K562 (cell line): ENCODE results near the gene DARS2. TPM values are rescaled to one million over a fixed set of nuclear protein-coding genes. Genes with fewer than 3 reads are reported as not detected.
A peak's percentile ranks its signal among the peaks of the same experiment; 100 is the strongest.

Source experiments
- ATAC-seq: fragments of 200-7000 bp; cut with Tn5 transposase; 3 replicates; pipeline ENCODE4 v1.9.1; 2020; ENCODE audit warnings: moderate library complexity
- BruUV-seq: library from RNA; stranded (reverse); fragments of 400-500 nt; replicated peaks from 2 replicates; lab custom pipeline; 2021; lab: Mats Ljungman, UMichigan
- CTCF ChIA-PET: fragments of 300-600 bp; formaldehyde crosslinking; extraction: SDS; loops from one replicate; lab custom pipeline; 2021; ENCODE audit warnings: low intra/inter-chr PET ratio; lab: Yijun Ruan, JAX
- POLR2A ChIA-PET: fragments of 300-600, 350-650 bp; sonication (Branson Sonifier 250); formaldehyde crosslinking; extraction: SDS; loops from one replicate; lab custom pipeline; 2021; ENCODE audit warnings: antibody characterized with exemption, inconsistent platforms; lab: Yijun Ruan, JAX
- DNase-seq, 4 experiments: peaks; one replicate each; pipeline versions ENCODE4 v3.0.0 to v3.0.0-alpha.2; 2011 to 2018; ENCODE audit warnings: low spot score in 3 of 4, mixed read lengths in 3 of 4; ENCODE audit errors: extremely low read depth in 1 of 4
- FAIRE-seq: peaks from 2 replicates; lab custom pipeline; 2011; peaks lifted over from hg19 to GRCh38; lab: Jason Lieb, UNC
- H2AFZ ChIP-seq: 2 replicates; pipeline ENCODE4 v1.6.0; 2011; ENCODE audit warnings: low read depth, low read length, control low read depth, inconsistent platforms
- H3K27ac ChIP-seq: fragments of 200-600 bp; 3 replicates; pipeline ENCODE4 v1.8.0; 2011; ENCODE audit warnings: low read depth, mild to moderate bottlenecking, control low read depth, inconsistent platforms, low read length, moderate library complexity, mixed read lengths; ENCODE audit errors: extremely low read depth
- H3K27me3 ChIP-seq, 2 experiments: fragments of 300-600 bp in 1 of 2; 2 replicates in 1 of 2; 3 replicates in 1 of 2; pipeline versions ENCODE4 v1.6.0 to v1.8.0; 2011; ENCODE audit warnings: inconsistent platforms in 2 of 2, low read length in 2 of 2, mild to moderate bottlenecking in 1 of 2, mixed read lengths in 1 of 2, moderate library complexity in 1 of 2; ENCODE audit not compliant: control insufficient read depth in 2 of 2, insufficient read depth in 2 of 2
- H3K36me3 ChIP-seq: fragments of 300-600 bp; 3 replicates; pipeline ENCODE4 v1.8.0; 2011; ENCODE audit warnings: mild to moderate bottlenecking, low read length, inconsistent platforms; ENCODE audit not compliant: control insufficient read depth, insufficient read depth
- H3K4me1 ChIP-seq, 2 experiments: fragments of 200-600 bp in 1 of 2; replicated peaks in 1 of 2; 2 replicates in 1 of 2; 3 replicates in 1 of 2; pipeline versions ENCODE4 v1.5.1 to v1.8.0; 2011; ENCODE audit warnings: inconsistent platforms in 2 of 2, low read length in 2 of 2, mild to moderate bottlenecking in 1 of 2, mixed read lengths in 1 of 2, moderate library complexity in 1 of 2; ENCODE audit not compliant: control insufficient read depth in 2 of 2, insufficient read depth in 2 of 2
- H3K4me2 ChIP-seq: 2 replicates; pipeline ENCODE4 v1.6.1; 2011; ENCODE audit warnings: low read length, control low read depth, inconsistent platforms, mixed read lengths; ENCODE audit not compliant: insufficient read depth
- H3K4me3 ChIP-seq: fragments of 200-600 bp; sonication (generic), shearing (Covaris generic); 2 replicates; pipeline ENCODE4 v1.5.1; 2016; ENCODE audit warnings: control low read depth, inconsistent platforms
- H3K79me2 ChIP-seq: fragments of 200-600 bp; 3 replicates; pipeline ENCODE4 v1.8.0; 2011; ENCODE audit warnings: low read length, inconsistent platforms; ENCODE audit not compliant: control insufficient read depth, insufficient read depth
- H3K9ac ChIP-seq, 2 experiments: 2 replicates each; pipeline versions ENCODE4 v1.6.0 to v1.6.1; 2011; ENCODE audit warnings: low read depth in 2 of 2, low read length in 2 of 2, control low read depth in 1 of 2, inconsistent platforms in 1 of 2, mild to moderate bottlenecking in 1 of 2, mixed read lengths in 1 of 2; ENCODE audit not compliant: insufficient read depth in 1 of 2
- H3K9me1 ChIP-seq: one replicate; pipeline ENCODE4 v1.6.0; 2011; ENCODE audit warnings: inconsistent platforms, mild to moderate bottlenecking, low read length, moderate library complexity; ENCODE audit not compliant: control insufficient read depth, insufficient read depth
- H3K9me3 ChIP-seq: replicated peaks from 2 replicates; pipeline ENCODE4 v1.5.1; 2011; ENCODE audit warnings: low read depth, low read length, inconsistent platforms; ENCODE audit not compliant: control insufficient read depth, insufficient read depth
- H4K20me1 ChIP-seq: replicated peaks from 2 replicates; pipeline ENCODE4 v1.6.1; 2011; ENCODE audit warnings: low read length, inconsistent platforms, mixed read lengths; ENCODE audit not compliant: control insufficient read depth, insufficient read depth
- FOXM1 ChIP-seq, 2 experiments: fragments of 450-650 bp in 1 of 2; sonication (generic) in 1 of 2; formaldehyde crosslinking in 1 of 2; IDR thresholded peaks; 2 replicates each; pipeline versions ENCODE4 v1.6.1 to v1.9.0; 2017 to 2022; ENCODE audit warnings: low read depth in 2 of 2, mild to moderate bottlenecking in 2 of 2, missing genetic modification reagents in 1 of 2, moderate library complexity in 1 of 2
- KDM5B ChIP-seq: fragments of 200-600 bp; sonication (generic); IDR thresholded peaks from 2 replicates; pipeline ENCODE4 v1.6.1; 2012; ENCODE audit warnings: low read depth, mild to moderate bottlenecking, moderate library complexity, low read length, control low read depth, inconsistent platforms; ENCODE audit not compliant: insufficient replicate concordance
- MAZ ChIP-seq, 2 experiments: fragments of 450-650 bp in 1 of 2; sonication (generic) in 1 of 2; formaldehyde crosslinking; IDR thresholded peaks in 1 of 2; conservative IDR thresholded peaks in 1 of 2; 2 replicates each; pipeline versions ENCODE4 v1.4.0 to v1.5.0; 2020; ENCODE audit warnings: mild to moderate bottlenecking in 1 of 2, missing genetic modification reagents in 1 of 2
- MBD2 ChIP-seq: sonication (generic); IDR thresholded peaks from 2 replicates; pipeline ENCODE4 v1.6.1; 2016; ENCODE audit warnings: low read depth, borderline replicate concordance
- POLR2A ChIP-seq: fragments of 450-650 bp; conservative IDR thresholded peaks from 2 replicates; pipeline ENCODE4 v1.6.1; 2016
- RFX1 ChIP-seq: fragments of 450-650 bp; IDR thresholded peaks from 2 replicates; pipeline ENCODE4 v1.6.1; 2016; ENCODE audit warnings: mild to moderate bottlenecking, moderate library complexity
- SIRT6 ChIP-seq: IDR thresholded peaks from one replicate; pipeline ENCODE4 v1.6.1; 2012; ENCODE audit warnings: low read depth, mild to moderate bottlenecking, control low read depth, inconsistent platforms, low read length, moderate library complexity
- SMARCA4 ChIP-seq: fragments of 450-650 bp; IDR thresholded peaks from 2 replicates; pipeline ENCODE4 v1.6.1; 2016
- TAF1 ChIP-seq: IDR thresholded peaks from 2 replicates; pipeline ENCODE4 v1.6.1; 2011; ENCODE audit warnings: mild to moderate bottlenecking, low read length, moderate library complexity; ENCODE audit not compliant: insufficient read depth, control insufficient read depth, severe bottlenecking; ENCODE audit errors: extremely low read depth
- ZBTB26 ChIP-seq: fragments of 450-650 bp; formaldehyde crosslinking; IDR thresholded peaks from 2 replicates; pipeline ENCODE4 v1.4.0; 2022; ENCODE audit warnings: missing genetic modification characterization
- WGBS: fragments of 100-300 bp; shearing (Covaris generic); methylation state at CpG from one replicate; pipeline ENCODE4 v1.1.6; 2016; ENCODE audit warnings: low coverage, mixed read lengths; ENCODE audit not compliant: insufficient coverage; ENCODE audit errors: missing lambda C conversion rate; 5-methylcytosine and 5-hydroxymethylcytosine counted together
- in situ Hi-C: fragments of 300-500 bp; cut with MboI; formaldehyde crosslinking; loops from 4 replicates; pipeline ENCODE4 v1.15.0; 2018; ENCODE audit warnings: inconsistent platforms, mixed read lengths
- intact Hi-C: fragments of 100-400 bp; cut with micrococcal nuclease; formaldehyde crosslinking; loops from 2 replicates; pipeline ENCODE4 v1.14.2; 2022
- polyA plus RNA-seq, 8 experiments: library from polyadenylated mRNA; depleted of rRNA in 4 of 8; stranded (reverse) in 5 of 8; unstranded in 3 of 8; fragments of >200 nt; fragmentation: Nextera tagmentation in 2 of 8; fragmentation: Illumina TruSeq in 1 of 8; extraction: Ambion mirVana in 2 of 8; extraction: Trizol in 1 of 8; gene quantifications; 2 replicates each; pipeline versions ENCODE4 v1.2.1 to v1.2.3, GENCODE V29; 2011 to 2014; ENCODE audit warnings: inconsistent platforms in 1 of 8, missing spikeins in 1 of 8
- total RNA-seq, 7 experiments: library from RNA; depleted of rRNA in 6 of 7; stranded (reverse); fragments of >200 nt in 6 of 7; fragmentation: Illumina TruSeq in 2 of 7; extraction: Trizol in 2 of 7; gene quantifications; 2 replicates each; pipeline versions ENCODE4 v1.2.1 to v1.2.3, GENCODE V29; 2011 to 2021; ENCODE audit warnings: low replicate concordance in 1 of 7
- TF ChIP-seq, protein P1 (sequence below): sonication (generic); formaldehyde crosslinking; IDR thresholded peaks from 2 replicates; pipeline ENCODE4 v1.8.0; 2022; ENCODE audit warnings: missing genetic modification reagents, mild to moderate bottlenecking, borderline replicate concordance
- TF ChIP-seq, protein P2 (sequence below): sonication (generic); formaldehyde crosslinking; IDR thresholded peaks from 2 replicates; pipeline ENCODE4 v1.8.1; 2023; ENCODE audit warnings: mild to moderate bottlenecking, missing genetic modification reagents

The DARS2 gene
- total and polyA plus RNA-seq, 9 of the 15 experiments (the other 6 are each of a cell fraction or from before 2014, with no cell fraction given) = 36.4 to 96.7 (median 68.6) TPM

DNA sequence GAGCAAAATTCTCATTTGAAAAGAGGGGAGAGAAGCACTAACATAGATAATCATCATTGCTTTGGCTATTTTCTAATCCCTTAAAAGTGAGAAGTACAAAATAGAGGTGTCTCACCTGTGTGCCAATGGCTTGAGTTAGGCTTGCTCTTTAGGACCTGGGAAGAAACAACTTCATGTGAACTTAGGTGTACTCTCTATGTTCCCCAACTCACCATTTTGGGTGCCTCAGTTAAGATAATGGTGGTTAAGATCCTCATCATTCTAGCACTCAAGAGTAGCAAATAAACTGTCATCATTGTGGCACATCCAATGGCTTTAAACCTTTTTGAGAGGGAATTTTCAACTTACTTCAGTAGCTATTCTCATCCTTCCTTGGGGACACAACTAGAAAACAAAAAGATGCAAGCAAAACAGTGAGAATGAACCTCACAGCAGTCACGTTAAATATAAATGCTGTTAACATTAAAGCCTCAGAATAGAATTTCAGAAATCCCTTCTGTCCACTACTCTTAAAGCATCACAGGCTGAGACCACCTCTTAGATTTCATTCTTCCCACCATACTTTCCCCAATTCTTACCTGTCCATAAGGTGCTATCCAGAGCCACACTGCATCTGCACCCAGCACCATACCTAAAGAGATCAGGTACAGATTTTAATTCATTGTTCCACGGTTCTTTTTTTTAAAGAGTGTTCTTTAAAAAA, 42.1 kb downstream of the DARS2 start:
- no peak for ATAC-seq
- WGBS = 0% methylated on average over 2 of the region's 2 CpGs
- Histone ChIP-seq H2AFZ (no peak overlapping the region), H3K9me3 (no peaks in the 10 kb centered on the region), H3K36me3 (peaks cover 58% of the 10 kb centered on the region), H3K79me2 (peaks cover 77% of the 10 kb centered on the region), H3K9ac (peak overlapping the region; percentile 92 to 97), H3K4me2 (peak overlapping the region; percentile 100), H3K27me3 (no peaks in the 10 kb centered on the region; a peak in 1 of 5 replicates), H3K4me1 (peaks cover 17 to 33% of the 10 kb centered on the region in 2 experiments), H3K27ac (peak overlapping the region; percentile 95), H3K4me3 (peak overlapping the region; percentile 86), H4K20me1 (peaks cover 47% of the 10 kb centered on the region), H3K9me1 (peaks cover 2% of the 10 kb centered on the region)
- DNase-seq = peak in 1 of 4 experiments; percentile 44
- FAIRE-seq = no peak
- no TSS peak for BruUV-seq
- in situ Hi-C loops = no loop called here
- CTCF ChIA-PET = no interaction called here
- intact Hi-C loops = loop anchor here (5.0 kb wide), 1 partner anchor 389 kb away; the partner anchor contains the start of gene PRDX6
- POLR2A ChIA-PET = interaction anchor here (1.1 to 9.7 kb wide), 9 partner anchors 13 to 436 kb away, joined by 3 to 183 read pairs (median 19); partner anchors contain the start of genes CENPL and DARS2
- TF ChIP-seq ZBTB26 (0 out of 2 replicates have a peak, but pooled peaks have one; percentile 37), SMARCA4 (peak; percentile 37; the same call in 1 of the 2 replicates), POLR2A (peak; percentile 29), KDM5B (peak; percentile 45), MBD2 (no peak), TAF1 (peak; percentile 11), SIRT6 (peak; percentile 37), FOXM1 (IDR thresholded peaks at IDR 0.05; ENCODE audit: low read depth) (no peak), FOXM1 (CRISPR knock-in tag; IDR thresholded peaks at IDR 0.05; ENCODE audit: low read depth) (peak; percentile 3; the same call in 1 of the 2 replicates), MAZ (CRISPR knock-in tag; conservative IDR thresholded peaks at IDR 0.05 in 1 of 2, IDR thresholded peaks at IDR 0.05 in 1 of 2) (no peak), RFX1 (no peak)
- TF ChIP-seq, protein P1, sequence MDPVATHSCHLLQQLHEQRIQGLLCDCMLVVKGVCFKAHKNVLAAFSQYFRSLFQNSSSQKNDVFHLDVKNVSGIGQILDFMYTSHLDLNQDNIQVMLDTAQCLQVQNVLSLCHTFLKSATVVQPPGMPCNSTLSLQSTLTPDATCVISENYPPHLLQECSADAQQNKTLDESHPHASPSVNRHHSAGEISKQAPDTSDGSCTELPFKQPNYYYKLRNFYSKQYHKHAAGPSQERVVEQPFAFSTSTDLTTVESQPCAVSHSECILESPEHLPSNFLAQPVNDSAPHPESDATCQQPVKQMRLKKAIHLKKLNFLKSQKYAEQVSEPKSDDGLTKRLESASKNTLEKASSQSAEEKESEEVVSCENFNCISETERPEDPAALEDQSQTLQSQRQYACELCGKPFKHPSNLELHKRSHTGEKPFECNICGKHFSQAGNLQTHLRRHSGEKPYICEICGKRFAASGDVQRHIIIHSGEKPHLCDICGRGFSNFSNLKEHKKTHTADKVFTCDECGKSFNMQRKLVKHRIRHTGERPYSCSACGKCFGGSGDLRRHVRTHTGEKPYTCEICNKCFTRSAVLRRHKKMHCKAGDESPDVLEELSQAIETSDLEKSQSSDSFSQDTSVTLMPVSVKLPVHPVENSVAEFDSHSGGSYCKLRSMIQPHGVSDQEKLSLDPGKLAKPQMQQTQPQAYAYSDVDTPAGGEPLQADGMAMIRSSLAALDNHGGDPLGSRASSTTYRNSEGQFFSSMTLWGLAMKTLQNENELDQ (CRISPR knock-in tag) = no peak
- TF ChIP-seq, protein P2, sequence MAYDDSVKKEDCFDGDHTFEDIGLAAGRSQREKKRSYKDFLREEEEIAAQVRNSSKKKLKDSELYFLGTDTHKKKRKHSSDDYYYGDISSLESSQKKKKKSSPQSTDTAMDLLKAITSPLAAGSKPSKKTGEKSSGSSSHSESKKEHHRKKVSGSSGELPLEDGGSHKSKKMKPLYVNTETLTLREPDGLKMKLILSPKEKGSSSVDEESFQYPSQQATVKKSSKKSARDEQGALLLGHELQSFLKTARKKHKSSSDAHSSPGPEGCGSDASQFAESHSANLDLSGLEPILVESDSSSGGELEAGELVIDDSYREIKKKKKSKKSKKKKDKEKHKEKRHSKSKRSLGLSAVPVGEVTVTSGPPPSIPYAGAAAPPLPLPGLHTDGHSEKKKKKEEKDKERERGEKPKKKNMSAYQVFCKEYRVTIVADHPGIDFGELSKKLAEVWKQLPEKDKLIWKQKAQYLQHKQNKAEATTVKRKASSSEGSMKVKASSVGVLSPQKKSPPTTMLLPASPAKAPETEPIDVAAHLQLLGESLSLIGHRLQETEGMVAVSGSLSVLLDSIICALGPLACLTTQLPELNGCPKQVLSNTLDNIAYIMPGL (CRISPR knock-in tag) = peak; percentile 28; the same call in 1 of the 2 replicates
